GM12874 (cell line): ENCODE measurements around the gene TBPL1.

Experiments
- TF ChIP-seq, protein P1 (sequence below): IDR thresholded peaks from 2 replicates; pipeline ENCODE4 v1.5.1; 2011; ENCODE audit warnings: low read depth, mild to moderate bottlenecking, control low read depth, low read length, moderate library complexity; ENCODE audit not compliant: insufficient read depth

Gene TBPL1

DNA sequence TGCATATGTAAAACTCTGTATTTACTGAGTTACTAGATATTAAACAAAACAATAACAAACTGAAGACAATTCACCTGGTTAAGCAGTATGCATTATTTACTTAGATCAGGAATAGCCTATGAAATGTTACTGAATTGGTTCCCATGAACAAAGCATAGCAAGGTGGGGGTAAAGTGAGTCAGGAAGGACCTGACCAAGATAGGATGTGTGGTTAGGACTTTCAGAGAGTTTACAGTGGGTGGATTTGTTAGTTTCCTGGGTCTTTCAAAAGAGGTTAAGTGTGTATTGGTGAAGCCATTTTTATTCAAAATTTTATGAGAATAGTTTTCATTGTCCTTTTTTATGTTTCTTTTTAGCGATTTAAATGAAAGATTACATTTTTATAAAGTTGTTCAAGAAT is 32.9 kb downstream of the TBPL1 start:
- TF ChIP-seq, protein P1, sequence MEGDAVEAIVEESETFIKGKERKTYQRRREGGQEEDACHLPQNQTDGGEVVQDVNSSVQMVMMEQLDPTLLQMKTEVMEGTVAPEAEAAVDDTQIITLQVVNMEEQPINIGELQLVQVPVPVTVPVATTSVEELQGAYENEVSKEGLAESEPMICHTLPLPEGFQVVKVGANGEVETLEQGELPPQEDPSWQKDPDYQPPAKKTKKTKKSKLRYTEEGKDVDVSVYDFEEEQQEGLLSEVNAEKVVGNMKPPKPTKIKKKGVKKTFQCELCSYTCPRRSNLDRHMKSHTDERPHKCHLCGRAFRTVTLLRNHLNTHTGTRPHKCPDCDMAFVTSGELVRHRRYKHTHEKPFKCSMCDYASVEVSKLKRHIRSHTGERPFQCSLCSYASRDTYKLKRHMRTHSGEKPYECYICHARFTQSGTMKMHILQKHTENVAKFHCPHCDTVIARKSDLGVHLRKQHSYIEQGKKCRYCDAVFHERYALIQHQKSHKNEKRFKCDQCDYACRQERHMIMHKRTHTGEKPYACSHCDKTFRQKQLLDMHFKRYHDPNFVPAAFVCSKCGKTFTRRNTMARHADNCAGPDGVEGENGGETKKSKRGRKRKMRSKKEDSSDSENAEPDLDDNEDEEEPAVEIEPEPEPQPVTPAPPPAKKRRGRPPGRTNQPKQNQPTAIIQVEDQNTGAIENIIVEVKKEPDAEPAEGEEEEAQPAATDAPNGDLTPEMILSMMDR, result no peak

- TF ChIP-seq, protein P1, result no peak
Measured at GRCh38 chr6:133986942-133987341, 33.9 kb downstream of the TBPL1 start.

DNA sequence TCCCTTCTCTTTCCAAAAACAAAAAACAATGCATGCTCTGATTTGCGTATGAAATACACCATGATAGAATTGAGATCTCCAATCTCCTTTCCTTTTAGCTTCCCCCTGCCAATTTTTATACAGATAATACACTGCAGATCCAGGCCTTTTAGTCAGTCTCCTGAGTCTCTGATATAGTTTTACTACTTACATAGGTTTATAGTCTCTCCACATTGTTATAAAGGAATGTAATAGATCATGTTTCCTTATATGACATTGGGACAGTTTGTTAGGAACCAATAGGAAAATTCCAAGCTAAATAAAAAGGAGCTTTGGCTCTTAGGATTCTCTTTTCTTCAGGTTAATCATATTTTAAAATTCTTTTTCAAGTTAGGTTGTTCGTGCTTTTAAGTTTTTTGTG is 36.5 kb downstream of the TBPL1 start:
- TF ChIP-seq, protein P1, result no peak

DNA sequence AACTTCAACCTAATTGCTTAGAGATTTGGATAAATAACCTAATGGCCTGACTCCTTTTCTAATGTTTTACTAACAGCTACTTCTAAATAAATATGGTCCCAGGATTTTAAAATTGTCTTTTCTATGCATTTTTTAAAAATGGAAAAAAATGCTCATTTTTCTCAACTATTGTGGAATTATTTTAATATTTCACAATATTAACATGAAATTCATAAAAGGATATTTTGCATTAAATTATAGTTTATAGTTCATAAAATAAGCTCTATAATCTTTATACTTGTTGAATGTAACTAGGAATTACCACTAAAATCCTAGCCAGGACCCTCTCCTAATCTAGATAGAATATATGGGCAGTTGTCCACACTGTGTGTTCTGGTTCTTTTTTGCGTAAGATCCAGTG is 37.3 kb downstream of the TBPL1 start:
- TF ChIP-seq, protein P1, result no peak

- TF ChIP-seq, protein P1, result no peak
Measured at GRCh38 chr6:133991096-133991593, 38.1 kb downstream of the TBPL1 start.

- TF ChIP-seq, protein P1, result no peak
Measured at GRCh38 chr6:133992992-133993680, 40.1 kb downstream of the TBPL1 start.

GRCh38 chr6:133995296-133995695 is 42.3 kb downstream of the TBPL1 start:
- TF ChIP-seq, protein P1, result no peak
